Epithelial cell of esophagus (primary cell): ENCODE data around the gene CILP2.

ENCODE experiments used
- DNase-seq: peaks from one replicate; pipeline ENCODE4 v3.0.0; 2010; ENCODE audit warnings: low read depth
- H3K4me3 ChIP-seq: 2 replicates; pipeline ENCODE4 v1.5.1; 2011; ENCODE audit warnings: mild to moderate bottlenecking, low read length, control low read depth
- TF ChIP-seq, protein P1 (sequence below): IDR thresholded peaks from 2 replicates; pipeline ENCODE4 v1.5.1; 2011; ENCODE audit warnings: low read depth, mild to moderate bottlenecking, low read length, control low read depth, inconsistent platforms; ENCODE audit not compliant: insufficient read depth; ENCODE audit errors: missing control alignments

Gene CILP2, protein sequence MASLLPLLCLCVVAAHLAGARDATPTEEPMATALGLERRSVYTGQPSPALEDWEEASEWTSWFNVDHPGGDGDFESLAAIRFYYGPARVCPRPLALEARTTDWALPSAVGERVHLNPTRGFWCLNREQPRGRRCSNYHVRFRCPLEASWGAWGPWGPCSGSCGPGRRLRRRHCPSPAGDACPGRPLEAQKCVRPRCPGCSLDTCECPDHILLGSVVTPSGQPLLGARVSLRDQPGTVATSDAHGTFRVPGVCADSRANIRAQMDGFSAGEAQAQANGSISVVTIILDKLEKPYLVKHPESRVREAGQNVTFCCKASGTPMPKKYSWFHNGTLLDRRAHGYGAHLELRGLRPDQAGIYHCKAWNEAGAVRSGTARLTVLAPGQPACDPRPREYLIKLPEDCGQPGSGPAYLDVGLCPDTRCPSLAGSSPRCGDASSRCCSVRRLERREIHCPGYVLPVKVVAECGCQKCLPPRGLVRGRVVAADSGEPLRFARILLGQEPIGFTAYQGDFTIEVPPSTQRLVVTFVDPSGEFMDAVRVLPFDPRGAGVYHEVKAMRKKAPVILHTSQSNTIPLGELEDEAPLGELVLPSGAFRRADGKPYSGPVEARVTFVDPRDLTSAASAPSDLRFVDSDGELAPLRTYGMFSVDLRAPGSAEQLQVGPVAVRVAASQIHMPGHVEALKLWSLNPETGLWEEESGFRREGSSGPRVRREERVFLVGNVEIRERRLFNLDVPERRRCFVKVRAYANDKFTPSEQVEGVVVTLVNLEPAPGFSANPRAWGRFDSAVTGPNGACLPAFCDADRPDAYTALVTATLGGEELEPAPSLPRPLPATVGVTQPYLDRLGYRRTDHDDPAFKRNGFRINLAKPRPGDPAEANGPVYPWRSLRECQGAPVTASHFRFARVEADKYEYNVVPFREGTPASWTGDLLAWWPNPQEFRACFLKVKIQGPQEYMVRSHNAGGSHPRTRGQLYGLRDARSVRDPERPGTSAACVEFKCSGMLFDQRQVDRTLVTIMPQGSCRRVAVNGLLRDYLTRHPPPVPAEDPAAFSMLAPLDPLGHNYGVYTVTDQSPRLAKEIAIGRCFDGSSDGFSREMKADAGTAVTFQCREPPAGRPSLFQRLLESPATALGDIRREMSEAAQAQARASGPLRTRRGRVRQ

DNA sequence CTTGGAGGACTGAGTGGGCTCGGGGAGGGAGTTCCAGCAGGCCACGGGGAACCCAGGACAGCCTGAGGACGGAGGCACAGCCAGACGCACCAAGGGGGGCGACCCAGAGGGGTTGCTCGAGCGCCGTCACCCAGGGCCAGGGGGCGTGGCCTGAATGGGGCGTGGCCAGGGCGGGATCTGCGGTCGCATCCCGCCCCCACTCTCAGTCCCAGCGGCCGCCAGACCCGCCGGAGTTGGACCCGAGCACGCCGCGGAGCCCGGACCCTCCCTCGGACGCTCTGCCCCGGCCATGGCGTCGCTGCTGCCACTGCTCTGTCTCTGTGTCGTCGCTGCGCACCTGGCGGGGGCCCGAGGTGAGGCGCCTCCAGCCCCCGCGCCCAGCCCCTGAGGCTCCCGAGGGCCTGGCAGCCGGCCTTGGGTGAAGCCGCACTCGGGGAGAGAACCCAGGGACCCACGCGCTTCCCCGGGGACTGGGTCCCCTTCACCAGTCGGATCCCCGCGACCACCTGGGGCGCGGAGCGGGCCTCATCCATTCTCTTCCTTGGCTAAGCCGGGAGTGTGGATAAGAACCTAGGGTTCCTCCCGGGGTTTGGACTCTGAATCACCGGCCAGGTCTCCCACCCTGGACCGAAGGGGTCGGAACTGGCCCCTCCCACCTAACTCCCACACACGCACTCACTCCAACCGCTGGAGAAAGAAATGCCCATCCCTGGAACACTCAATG is at the start of gene CILP2:
Gene CILP2 (plus strand): TSS at position 205 of the 724 bp plus-strand sequence. CDS start 85 bp downstream, at position 290.
- TF ChIP-seq, protein P1, sequence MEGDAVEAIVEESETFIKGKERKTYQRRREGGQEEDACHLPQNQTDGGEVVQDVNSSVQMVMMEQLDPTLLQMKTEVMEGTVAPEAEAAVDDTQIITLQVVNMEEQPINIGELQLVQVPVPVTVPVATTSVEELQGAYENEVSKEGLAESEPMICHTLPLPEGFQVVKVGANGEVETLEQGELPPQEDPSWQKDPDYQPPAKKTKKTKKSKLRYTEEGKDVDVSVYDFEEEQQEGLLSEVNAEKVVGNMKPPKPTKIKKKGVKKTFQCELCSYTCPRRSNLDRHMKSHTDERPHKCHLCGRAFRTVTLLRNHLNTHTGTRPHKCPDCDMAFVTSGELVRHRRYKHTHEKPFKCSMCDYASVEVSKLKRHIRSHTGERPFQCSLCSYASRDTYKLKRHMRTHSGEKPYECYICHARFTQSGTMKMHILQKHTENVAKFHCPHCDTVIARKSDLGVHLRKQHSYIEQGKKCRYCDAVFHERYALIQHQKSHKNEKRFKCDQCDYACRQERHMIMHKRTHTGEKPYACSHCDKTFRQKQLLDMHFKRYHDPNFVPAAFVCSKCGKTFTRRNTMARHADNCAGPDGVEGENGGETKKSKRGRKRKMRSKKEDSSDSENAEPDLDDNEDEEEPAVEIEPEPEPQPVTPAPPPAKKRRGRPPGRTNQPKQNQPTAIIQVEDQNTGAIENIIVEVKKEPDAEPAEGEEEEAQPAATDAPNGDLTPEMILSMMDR, result no peak
- no peak within 1 kb of the TSS for H3K4me3 ChIP-seq
- DNase-seq, result no peak

DNA sequence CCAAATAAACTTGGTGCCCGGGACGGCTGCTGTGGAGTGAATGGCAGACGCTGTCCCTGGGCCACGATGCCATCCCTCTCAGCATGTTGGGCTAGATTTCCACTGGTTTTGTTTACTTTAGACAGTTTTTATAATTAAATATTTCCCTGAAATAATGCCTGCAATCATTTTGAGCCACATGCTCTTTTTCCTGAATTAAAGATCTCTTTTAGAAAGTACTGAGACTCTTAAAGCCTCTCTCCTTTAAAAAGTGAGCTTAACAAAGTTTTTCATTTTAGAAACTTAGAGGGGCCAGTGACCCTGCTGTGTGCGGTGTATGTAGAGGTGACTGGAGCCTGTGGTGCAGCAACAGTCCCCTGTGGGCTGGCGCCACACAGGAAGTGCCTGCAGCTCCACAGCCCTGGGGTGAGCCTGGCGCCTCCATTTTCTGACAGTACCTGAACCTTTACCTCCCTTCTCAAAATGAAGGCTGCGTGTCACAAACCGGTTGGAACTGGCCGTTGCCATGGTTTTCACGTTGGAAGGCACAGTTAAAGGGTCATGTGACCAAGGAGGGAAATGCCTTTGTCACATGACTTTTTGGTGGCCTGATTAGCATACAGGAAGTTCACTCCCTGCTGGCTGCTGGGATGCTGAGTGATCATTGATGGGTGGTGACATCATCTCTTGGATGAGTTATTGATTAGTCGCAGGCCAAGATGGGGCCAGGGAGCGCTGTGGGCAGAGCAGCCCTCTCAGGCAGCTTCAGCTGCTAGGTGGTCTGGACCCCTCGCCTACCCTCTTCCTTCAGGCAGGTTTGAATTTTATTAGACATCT is 49.0 kb upstream of the CILP2 start:
- H3K4me3 ChIP-seq, result no peak overlapping the region
- TF ChIP-seq, protein P1, result no peak
- DNase-seq, result peak; percentile 82

DNA sequence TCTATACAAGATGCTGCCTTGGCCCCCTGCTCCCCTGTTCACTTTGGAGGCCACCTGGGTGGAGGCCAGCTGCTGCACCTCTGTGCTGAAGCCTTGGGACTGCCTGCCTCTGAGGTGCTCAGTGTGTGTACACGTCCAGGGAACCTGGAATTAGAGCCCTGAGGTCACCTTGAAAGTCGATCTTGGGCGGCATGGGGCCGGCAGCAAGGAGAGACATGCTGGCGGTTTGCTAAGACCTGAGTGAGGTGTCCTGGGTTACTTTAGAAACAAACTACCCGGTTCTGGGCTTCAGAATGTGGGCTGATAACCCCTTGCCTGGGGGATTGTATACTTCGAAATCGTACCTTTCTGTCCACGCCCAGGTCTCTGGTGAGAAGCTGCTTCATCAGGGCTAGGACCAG is 48.3 kb upstream of the CILP2 start:
- TF ChIP-seq, protein P1, result no peak
- H3K4me3 ChIP-seq, result no peak overlapping the region
- no peak for DNase-seq

DNA sequence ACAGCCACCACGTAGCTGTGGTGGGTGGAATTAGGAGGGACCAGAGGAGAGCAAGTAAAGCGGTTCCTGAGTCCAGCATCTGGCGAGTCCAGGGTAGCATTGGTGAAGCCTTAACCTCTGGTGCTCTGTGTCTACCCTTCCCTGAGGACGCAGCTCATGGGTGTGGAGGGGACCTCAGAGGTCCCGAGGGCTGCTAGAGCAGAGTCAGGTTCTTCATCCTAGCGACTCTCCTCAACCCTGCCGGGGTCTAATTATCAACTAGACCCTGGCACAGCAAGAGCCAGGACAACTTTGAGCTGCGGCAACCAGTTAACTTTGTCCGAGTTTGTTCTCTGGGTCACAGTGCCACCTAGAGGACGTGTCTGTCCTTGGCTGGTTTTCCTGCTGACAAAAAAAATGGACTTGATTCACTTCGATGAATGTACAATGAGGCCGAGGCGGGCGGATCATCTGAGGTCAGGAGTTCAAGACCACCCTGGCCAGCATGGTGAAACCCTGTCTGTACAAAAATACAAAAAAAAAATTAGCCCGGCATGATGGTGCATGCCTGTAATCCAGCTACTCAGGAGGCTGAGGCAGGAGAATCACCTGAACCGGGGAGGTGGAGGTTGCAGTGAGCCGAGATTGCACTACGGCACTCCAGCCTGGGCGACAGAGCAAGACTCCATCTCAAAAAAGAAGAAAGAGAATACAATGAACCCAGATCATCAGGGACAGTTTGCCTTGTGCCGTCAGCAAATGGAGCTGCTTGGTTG is 47.7 kb upstream of the CILP2 start:
- TF ChIP-seq, protein P1, result peak; percentile 81
- peak; percentile 83 for DNase-seq
- no peak overlapping the region for H3K4me3 ChIP-seq

DNA sequence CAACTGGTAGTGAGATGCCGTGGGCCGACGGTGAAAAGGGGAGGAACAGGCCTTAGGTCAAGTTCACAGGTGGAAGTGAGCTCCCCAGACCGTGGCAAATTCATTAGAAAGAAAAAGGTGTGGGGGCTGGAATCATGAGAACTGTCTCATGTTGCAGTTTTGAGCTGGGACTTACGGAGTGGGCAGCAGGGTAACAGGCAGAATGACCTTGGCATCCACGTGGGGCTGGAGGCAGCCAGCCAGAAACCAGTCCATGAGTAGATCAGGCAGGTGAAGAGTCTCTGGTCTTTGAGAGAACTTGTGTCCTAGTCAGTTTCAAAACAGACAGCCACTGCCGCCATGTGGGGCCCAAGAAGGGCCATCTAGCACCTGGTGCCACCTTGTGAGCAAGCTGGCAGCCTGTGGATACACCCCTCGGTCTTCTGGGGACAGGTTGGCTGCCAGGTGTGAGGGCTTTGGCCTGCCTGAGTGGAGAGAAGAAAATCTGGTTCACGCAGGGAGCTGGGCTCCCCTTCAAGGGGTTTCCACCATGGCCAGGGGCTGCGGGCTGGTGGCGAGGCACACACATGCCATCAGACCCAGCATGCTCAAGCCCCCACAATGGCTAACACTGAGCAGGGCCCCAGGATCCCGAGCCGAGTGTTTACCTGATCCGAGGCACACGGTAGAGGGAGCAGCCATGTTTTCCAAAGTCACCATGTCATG is 46.6 kb upstream of the CILP2 start:
- no peak overlapping the region for H3K4me3 ChIP-seq
- TF ChIP-seq, protein P1, result no peak
- DNase-seq, result no peak
